HepG2 (cell line): ENCODE measurements around the gene COL25A1. TPM values are rescaled to one million over a fixed set of nuclear protein-coding genes. Genes with fewer than 3 reads are reported as not detected.

Source experiments
- ATAC-seq: fragments of 200-7000 bp; cut with Tn5 transposase; 3 replicates; pipeline ENCODE4 v1.9.1; 2020; ENCODE audit warnings: mild to moderate bottlenecking, moderate library complexity
- BruUV-seq: library from RNA; stranded (reverse); fragments of 400-500 nt; replicated peaks from 2 replicates; lab custom pipeline; 2021; lab: Mats Ljungman, UMichigan
- CTCF ChIA-PET: fragments of 300-600 bp; formaldehyde crosslinking; extraction: SDS; loops from one replicate; lab custom pipeline; 2021; ENCODE audit warnings: low total read pairs, inconsistent platforms, low intra/inter-chr PET ratio; lab: Yijun Ruan, JAX
- POLR2A ChIA-PET: fragments of 350-600 bp; sonication (Branson Sonifier 250); formaldehyde crosslinking; loops from one replicate; lab custom pipeline; 2020; ENCODE audit warnings: antibody characterized with exemption, inconsistent platforms; lab: Yijun Ruan, JAX
- DNase-seq: peaks from one replicate; pipeline ENCODE4 v3.0.0-alpha.2; 2015; ENCODE audit warnings: low spot score
- FAIRE-seq: peaks from 3 replicates; lab custom pipeline; 2011; peaks lifted over from hg19 to GRCh38; lab: Jason Lieb, UNC
- H2AFZ ChIP-seq: one replicate; pipeline ENCODE4 v1.6.1; 2011; ENCODE audit warnings: low read length, inconsistent platforms
- H3K27ac ChIP-seq: fragments of 300-600 bp; 3 replicates; pipeline ENCODE4 v1.8.0; 2011; ENCODE audit warnings: mixed run types, mild to moderate bottlenecking, mixed read lengths, low read length, inconsistent platforms; ENCODE audit not compliant: insufficient read depth; ENCODE audit errors: extremely low read length
- H3K27me3 ChIP-seq, 2 experiments: fragments of 200-600 bp in 1 of 2; 2 replicates in 1 of 2; 3 replicates in 1 of 2; pipeline versions ENCODE4 v1.6.0 to v1.8.0; 2011; ENCODE audit warnings: low read length in 2 of 2, mild to moderate bottlenecking in 2 of 2, moderate library complexity in 2 of 2, inconsistent platforms in 1 of 2; ENCODE audit not compliant: insufficient read depth in 2 of 2, control insufficient read depth in 1 of 2
- H3K36me3 ChIP-seq, 2 experiments: fragments of 200-600 bp in 1 of 2; replicated peaks in 1 of 2; 2 replicates in 1 of 2; 3 replicates in 1 of 2; pipeline versions ENCODE4 v1.5.1 to v1.8.0; 2011; ENCODE audit warnings: low read length in 2 of 2, inconsistent platforms in 1 of 2; ENCODE audit not compliant: insufficient read depth in 2 of 2, control insufficient read depth in 1 of 2
- H3K4me1 ChIP-seq: 2 replicates; pipeline ENCODE4 v1.5.1; 2012; ENCODE audit warnings: low read length, inconsistent platforms; ENCODE audit not compliant: insufficient read depth
- H3K4me2 ChIP-seq: 2 replicates; pipeline ENCODE4 v1.6.0; 2011; ENCODE audit warnings: low read depth, low read length, inconsistent platforms
- H3K4me3 ChIP-seq, 3 experiments: fragments of 200-600 bp in 1 of 3; sonication (generic), shearing (Covaris generic) in 1 of 3; replicated peaks in 1 of 3; 2 replicates each; pipeline ENCODE4 v1.5.1; 2011 to 2016; ENCODE audit warnings: low read length in 3 of 3, inconsistent platforms in 2 of 3, low read depth in 2 of 3, mild to moderate bottlenecking in 2 of 3, control low read depth in 1 of 3, mixed read lengths in 1 of 3; ENCODE audit not compliant: insufficient read depth in 1 of 3
- H3K79me2 ChIP-seq: one replicate; pipeline ENCODE4 v1.6.1; 2011; ENCODE audit warnings: low read length, inconsistent platforms; ENCODE audit not compliant: insufficient read depth
- H3K9ac ChIP-seq: 2 replicates; pipeline ENCODE4 v1.6.0; 2011; ENCODE audit warnings: mild to moderate bottlenecking, low read depth, low read length, inconsistent platforms; ENCODE audit not compliant: insufficient read depth
- H3K9me3 ChIP-seq: 2 replicates; pipeline ENCODE4 v1.5.1; 2012; ENCODE audit warnings: mild to moderate bottlenecking, low read length
- H4K20me1 ChIP-seq: 2 replicates; pipeline ENCODE4 v1.6.0; 2011; ENCODE audit warnings: inconsistent platforms, mild to moderate bottlenecking, low read length, moderate library complexity; ENCODE audit not compliant: insufficient read depth
- AHR ChIP-seq: IDR thresholded peaks from 2 replicates; pipeline ENCODE4 v1.6.1; 2018; ENCODE audit warnings: missing genetic modification reagents, missing compliant biosample characterization
- CBX5 ChIP-seq: sonication (generic); formaldehyde crosslinking; IDR thresholded peaks from 2 replicates; pipeline ENCODE4 v1.4.0; 2020; ENCODE audit warnings: missing genetic modification reagents, borderline replicate concordance
- CC2D1A ChIP-seq: sonication (generic); formaldehyde crosslinking; IDR thresholded peaks from 2 replicates; pipeline ENCODE4 v1.8.1; 2023; ENCODE audit warnings: mild to moderate bottlenecking, missing genetic modification reagents
- HIVEP1 ChIP-seq: sonication (generic); formaldehyde crosslinking; IDR thresholded peaks from 2 replicates; pipeline ENCODE4 v1.4.0; 2020; ENCODE audit warnings: mild to moderate bottlenecking, missing genetic modification reagents
- RARG ChIP-seq: sonication (generic); formaldehyde crosslinking; IDR thresholded peaks from 2 replicates; pipeline ENCODE4 v1.4.0; 2020; ENCODE audit warnings: low read depth, mild to moderate bottlenecking, missing genetic modification reagents
- RBFOX2 ChIP-seq: fragments of 200-400 bp; formaldehyde crosslinking; IDR thresholded peaks from 2 replicates; pipeline ENCODE4 v1.6.1; 2017; ENCODE audit warnings: low read depth, mild to moderate bottlenecking, low read length
- SIN3B ChIP-seq: fragments of 150-350 bp; IDR thresholded peaks from 2 replicates; pipeline ENCODE4 v1.6.1; 2014; ENCODE audit warnings: low read length
- YEATS2 ChIP-seq: sonication (generic); formaldehyde crosslinking; IDR thresholded peaks from 2 replicates; pipeline ENCODE4 v1.4.0; 2020; ENCODE audit warnings: missing genetic modification reagents, borderline replicate concordance
- ZFP41 ChIP-seq: sonication (generic); formaldehyde crosslinking; IDR thresholded peaks from 2 replicates; pipeline ENCODE4 v1.4.0; 2020; ENCODE audit warnings: mild to moderate bottlenecking, missing genetic modification reagents, borderline replicate concordance
- ZGPAT ChIP-seq: IDR thresholded peaks from 2 replicates; pipeline ENCODE4 v1.6.1; 2016; ENCODE audit warnings: mild to moderate bottlenecking
- ZNF33A ChIP-seq: sonication (generic); formaldehyde crosslinking; IDR thresholded peaks from 2 replicates; pipeline ENCODE4 v1.5.1; 2020; ENCODE audit warnings: missing genetic modification reagents, mild to moderate bottlenecking, moderate library complexity, borderline replicate concordance
- ZNF34 ChIP-seq: sonication (generic); formaldehyde crosslinking; IDR thresholded peaks from 2 replicates; pipeline ENCODE4 v1.4.0; 2020; ENCODE audit warnings: mild to moderate bottlenecking, missing genetic modification reagents, borderline replicate concordance
- ZNF558 ChIP-seq: sonication (generic); formaldehyde crosslinking; IDR thresholded peaks from 2 replicates; pipeline ENCODE4 v1.9.0; 2022; ENCODE audit warnings: mild to moderate bottlenecking, missing genetic modification reagents, borderline replicate concordance
- ZNF768 ChIP-seq: sonication (generic); formaldehyde crosslinking; IDR thresholded peaks from 2 replicates; pipeline ENCODE4 v1.4.0; 2020; ENCODE audit warnings: missing genetic modification reagents
- WGBS: methylation state at CpG from one replicate; pipeline ENCODE4 v1.1.6; 2017; ENCODE audit warnings: low lambda C conversion rate; 5-methylcytosine and 5-hydroxymethylcytosine counted together
- in situ Hi-C: cut with HindIII; loops from 2 replicates; pipeline ENCODE4 v1.10.0; 2017; ENCODE audit warnings: low pct_unique_long_range_greater_than_20kb; ENCODE audit not compliant: extremely low pct_ligation_motif_present
- intact Hi-C: fragments of 100-400 bp; cut with micrococcal nuclease; formaldehyde crosslinking; loops from one replicate; pipeline ENCODE4 v1.10.0; 2022; ENCODE audit not compliant: unreplicated experiment
- polyA plus RNA-seq, 8 experiments: library from polyadenylated mRNA; depleted of rRNA in 3 of 8; stranded (reverse) in 7 of 8; unstranded in 1 of 8; fragments of >200 nt; fragmentation: Illumina TruSeq in 4 of 8; extraction: Trizol in 4 of 8; gene quantifications; 2 replicates each; pipeline versions ENCODE4 v1.2.1 to v1.2.3, GENCODE V29; 2011 to 2016; ENCODE audit warnings: low read depth in 4 of 8, missing spikeins in 1 of 8, mixed read lengths in 1 of 8; ENCODE audit not compliant: insufficient read depth in 1 of 8
- total RNA-seq, 5 experiments: library from RNA; depleted of rRNA; stranded (reverse); fragments of >200 nt; fragmentation: Illumina TruSeq; extraction: Trizol; gene quantifications; 2 replicates each; pipeline ENCODE4 v1.2.3, GENCODE V29; 2016; ENCODE audit warnings: low read depth in 1 of 5
- TF ChIP-seq, protein P1 (sequence below): fragments of 450-650 bp; IDR thresholded peaks from 2 replicates; pipeline ENCODE4 v1.6.1; 2017

The COL25A1 gene
- total and polyA plus RNA-seq, 2 of the 13 experiments (the other 11 are each of a cell fraction or from before 2014, with no cell fraction given) = not detected

- Histone ChIP-seq H3K9me3 (no peaks in the 10 kb centered on the region), H3K9ac (no peak overlapping the region), H3K36me3 (no peaks in the 10 kb centered on the region), H3K4me1 (no peaks in the 10 kb centered on the region), H3K4me3 (no peak overlapping the region), H3K27me3 (no peaks in the 10 kb centered on the region), H3K27ac (no peak overlapping the region), H3K4me2 (no peak overlapping the region), H4K20me1 (no peaks in the 10 kb centered on the region), H3K79me2 (no peaks in the 10 kb centered on the region), H2AFZ (no peak overlapping the region)
- ChIA-PET CTCF (no interaction called here), POLR2A (no interaction called here)
- ATAC-seq (no peak), DNase-seq (no peak), FAIRE-seq (no peak)
- in situ Hi-C loops = no loop called here
- BruUV-seq = no TSS peak
- TF ChIP-seq CBX5 = no peak
- intact Hi-C loops = no loop called here
- 13% methylated on average over 3 of the region's 3 CpGs for WGBS
Observed at GRCh38 chr4:109315341-109315740, 12.9 kb upstream of the COL25A1 start.

DNA sequence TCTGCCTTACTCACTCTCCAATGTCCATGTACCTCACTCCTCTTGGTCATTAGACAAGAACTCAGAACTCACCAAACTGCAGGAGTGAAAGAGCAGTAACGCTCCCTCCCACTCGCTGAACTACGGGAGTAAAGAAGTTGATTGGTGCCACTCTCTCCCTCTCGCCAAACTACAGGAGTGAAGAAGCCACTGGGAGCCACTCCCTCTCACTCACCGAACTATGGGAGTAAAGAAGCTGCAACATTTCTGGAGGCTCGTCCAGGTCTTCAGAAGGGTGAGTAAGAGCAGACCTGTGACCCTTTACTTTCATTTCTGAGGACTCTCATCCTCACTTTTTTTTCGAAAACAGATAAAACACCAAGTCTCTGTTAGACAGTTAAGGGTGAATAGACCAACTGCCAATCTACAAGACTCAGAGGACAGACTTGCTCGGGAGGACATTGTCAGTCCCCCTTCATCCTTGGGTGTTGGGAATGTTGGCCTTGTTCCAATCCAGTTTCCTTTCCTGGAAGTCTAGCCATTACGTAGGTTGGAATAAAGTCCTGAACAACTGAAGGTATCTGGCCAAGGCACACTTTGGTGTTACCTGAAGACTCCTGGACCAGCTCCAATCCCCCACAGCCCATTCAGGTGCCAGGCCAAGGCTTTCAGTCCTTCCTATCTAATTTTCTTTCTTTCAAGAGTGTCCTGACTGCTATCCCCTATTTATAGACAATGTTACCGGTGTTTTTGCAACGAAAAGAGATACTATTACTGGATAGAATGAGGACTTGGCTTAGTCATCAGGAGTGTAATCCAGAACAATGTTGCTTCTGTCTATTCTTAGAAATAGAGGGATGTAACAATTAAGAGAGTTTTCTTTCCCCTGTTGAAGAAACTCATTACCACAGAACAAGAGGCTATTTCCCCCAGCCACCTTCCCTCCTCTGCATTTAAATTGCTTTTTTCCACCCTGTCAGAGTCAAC lies 11.0 kb upstream of the COL25A1 start:
- BruUV-seq = no TSS peak
- DNase-seq (no peak), ATAC-seq (no peak), FAIRE-seq (no peak)
- Histone ChIP-seq H3K36me3 (no peaks in the 10 kb centered on the region), H3K79me2 (no peaks in the 10 kb centered on the region), H4K20me1 (no peaks in the 10 kb centered on the region), H3K9ac (no peak overlapping the region), H3K27ac (no peak overlapping the region), H2AFZ (no peak overlapping the region), H3K4me3 (no peak overlapping the region), H3K4me1 (no peaks in the 10 kb centered on the region), H3K9me3 (no peaks in the 10 kb centered on the region), H3K27me3 (no peaks in the 10 kb centered on the region), H3K4me2 (no peak overlapping the region)
- WGBS = 2% methylated on average over 10 of the region's 11 CpGs
- in situ Hi-C loops = no loop called here
- CTCF ChIA-PET = no interaction called here
- intact Hi-C loops = no loop called here
- POLR2A ChIA-PET = no interaction called here
- TF ChIP-seq ZFP41 (CRISPR knock-in tag) (no peak), RARG (no peak), ZNF34 (CRISPR knock-in tag) (no peak), HIVEP1 (CRISPR knock-in tag) (no peak), ZNF33A (no peak), ZGPAT (CRISPR knock-in tag) (no peak), ZNF768 (CRISPR knock-in tag) (no peak), AHR (CRISPR knock-in tag) (no peak), YEATS2 (CRISPR knock-in tag) (no peak), SIN3B (no peak), CC2D1A (CRISPR knock-in tag) (no peak), ZNF558 (CRISPR knock-in tag) (no peak), RBFOX2 (no peak)
- TF ChIP-seq, protein P1, sequence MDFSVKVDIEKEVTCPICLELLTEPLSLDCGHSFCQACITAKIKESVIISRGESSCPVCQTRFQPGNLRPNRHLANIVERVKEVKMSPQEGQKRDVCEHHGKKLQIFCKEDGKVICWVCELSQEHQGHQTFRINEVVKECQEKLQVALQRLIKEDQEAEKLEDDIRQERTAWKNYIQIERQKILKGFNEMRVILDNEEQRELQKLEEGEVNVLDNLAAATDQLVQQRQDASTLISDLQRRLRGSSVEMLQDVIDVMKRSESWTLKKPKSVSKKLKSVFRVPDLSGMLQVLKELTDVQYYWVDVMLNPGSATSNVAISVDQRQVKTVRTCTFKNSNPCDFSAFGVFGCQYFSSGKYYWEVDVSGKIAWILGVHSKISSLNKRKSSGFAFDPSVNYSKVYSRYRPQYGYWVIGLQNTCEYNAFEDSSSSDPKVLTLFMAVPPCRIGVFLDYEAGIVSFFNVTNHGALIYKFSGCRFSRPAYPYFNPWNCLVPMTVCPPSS = no peak
